Glutamatergic neuron (in vitro differentiated cells): ENCODE measurements around the gene KIRREL3. TPM values are rescaled to one million over a fixed set of nuclear protein-coding genes. Genes with fewer than 3 reads are reported as not detected.

Experiments
- DNase-seq: peaks from one replicate; pipeline ENCODE4 v3.0.0; 2022
- H3K27ac Mint-ChIP-seq: one replicate; pipeline ENCODE4 v1.8.0; 2020; ENCODE audit warnings: mild to moderate bottlenecking, mixed read lengths, inconsistent platforms; ENCODE audit not compliant: unreplicated experiment
- H3K27me3 Mint-ChIP-seq: one replicate; pipeline ENCODE4 v1.8.0; 2020; ENCODE audit warnings: mild to moderate bottlenecking, moderate library complexity, mixed read lengths, inconsistent platforms; ENCODE audit not compliant: unreplicated experiment
- H3K36me3 Mint-ChIP-seq: one replicate; pipeline ENCODE4 v1.8.0; 2020; ENCODE audit warnings: mild to moderate bottlenecking, mixed read lengths, inconsistent platforms; ENCODE audit not compliant: unreplicated experiment
- H3K4me1 Mint-ChIP-seq: one replicate; pipeline ENCODE4 v1.8.0; 2020; ENCODE audit warnings: mild to moderate bottlenecking, low read depth, mixed read lengths, inconsistent platforms; ENCODE audit not compliant: unreplicated experiment
- H3K4me3 Mint-ChIP-seq: one replicate; pipeline ENCODE4 v1.8.0; 2020; ENCODE audit warnings: mild to moderate bottlenecking, mixed read lengths, inconsistent platforms; ENCODE audit not compliant: unreplicated experiment
- H3K9me3 Mint-ChIP-seq: one replicate; pipeline ENCODE4 v1.8.0; 2020; ENCODE audit warnings: mild to moderate bottlenecking, moderate library complexity, mixed read lengths, inconsistent platforms; ENCODE audit not compliant: unreplicated experiment
- CTCF ChIP-seq: fragments of 200-600 bp; sonication (generic); IDR thresholded peaks from one replicate; pipeline ENCODE4 v1.5.0; 2021; ENCODE audit not compliant: partially characterized antibody, unreplicated experiment
- total RNA-seq: library from RNA; stranded (reverse); fragmentation: NEBNext Ultra II Directional; extraction: Animal tissue kit (Norgen Biotek cat#: 25700); gene quantifications from one replicate; pipeline ENCODE4 v1.2.1, GENCODE V29; 2021; ENCODE audit not compliant: unreplicated experiment

KIRREL3 gene
- total RNA-seq, 1 donor from 2014 or later: 25.3 TPM

- Mint-ChIP-seq H3K27me3 (no peaks in the 10 kb centered on the region), H3K36me3 (no peaks in the 10 kb centered on the region)
Measured at GRCh38 chr11:126646701-126647557, 353.6 kb downstream of the KIRREL3 start.

GRCh38 chr11:126645186-126645585 is 355.4 kb downstream of the KIRREL3 start:
- no peak for TF ChIP-seq CTCF
- DNase-seq: no peak
- H3K9me3 Mint-ChIP-seq: no peaks in the 10 kb centered on the region
- H3K36me3 Mint-ChIP-seq: no peaks in the 10 kb centered on the region
- H3K4me3 Mint-ChIP-seq: no peak overlapping the region
- H3K4me1 Mint-ChIP-seq: no peaks in the 10 kb centered on the region
- H3K27ac Mint-ChIP-seq: no peak overlapping the region
- no peaks in the 10 kb centered on the region for H3K27me3 Mint-ChIP-seq

More at GRCh38 chr11:126646701-126647557, 353.6 kb downstream of the KIRREL3 start:
- DNase-seq: no peak
- Mint-ChIP-seq H3K27ac (no peak overlapping the region), H3K4me1 (no peaks in the 10 kb centered on the region), H3K9me3 (no peaks in the 10 kb centered on the region), H3K4me3 (no peak overlapping the region)
- no peak for TF ChIP-seq CTCF

- H3K4me1 Mint-ChIP-seq: peaks cover 7% of the 10 kb centered on the region
- H3K27me3 Mint-ChIP-seq: no peaks in the 10 kb centered on the region
- H3K27ac Mint-ChIP-seq: no peak overlapping the region
- TF ChIP-seq CTCF: no peak
- no peak overlapping the region for H3K4me3 Mint-ChIP-seq
- no peaks in the 10 kb centered on the region for H3K36me3 Mint-ChIP-seq
- no peak for DNase-seq
- peaks cover 3% of the 10 kb centered on the region for H3K9me3 Mint-ChIP-seq
Measured at GRCh38 chr11:126640186-126640585, 360.4 kb downstream of the KIRREL3 start.

- Mint-ChIP-seq H3K27me3 (no peaks in the 10 kb centered on the region), H3K4me1 (peaks cover 7% of the 10 kb centered on the region), H3K4me3 (no peak overlapping the region), H3K36me3 (no peaks in the 10 kb centered on the region), H3K27ac (no peak overlapping the region), H3K9me3 (peaks cover 3% of the 10 kb centered on the region)
- no peak for DNase-seq
- TF ChIP-seq CTCF: no peak
Measured at GRCh38 chr11:126639692-126640091, 360.9 kb downstream of the KIRREL3 start.

- H3K9me3 Mint-ChIP-seq: peaks cover 3% of the 10 kb centered on the region
- H3K27ac Mint-ChIP-seq: no peak overlapping the region
- H3K36me3 Mint-ChIP-seq: no peaks in the 10 kb centered on the region
- no peak for TF ChIP-seq CTCF
- peaks cover 1% of the 10 kb centered on the region for H3K27me3 Mint-ChIP-seq
- H3K4me1 Mint-ChIP-seq: peaks cover 7% of the 10 kb centered on the region
- no peak overlapping the region for H3K4me3 Mint-ChIP-seq
- no peak for DNase-seq
Measured at GRCh38 chr11:126638648-126639047, 361.9 kb downstream of the KIRREL3 start.
